IPS DF 6.9 (cell line): ENCODE measurements around the gene ZNF804B.

Experiments
- DNase-seq: peaks from one replicate; pipeline ENCODE4 v3.0.0-alpha.2; 2013; ENCODE audit warnings: low read depth, low spot score
- H3K27ac ChIP-seq: one replicate; pipeline ENCODE4 v1.5.1; 2013; ENCODE audit warnings: low read length, control low read depth
- H3K27me3 ChIP-seq: 2 replicates; pipeline ENCODE4 v1.6.1; 2013; ENCODE audit warnings: mild to moderate bottlenecking, low read length; ENCODE audit not compliant: control insufficient read depth, insufficient read depth
- H3K36me3 ChIP-seq: 2 replicates; pipeline ENCODE4 v1.6.1; 2013; ENCODE audit warnings: low read length; ENCODE audit not compliant: control insufficient read depth, insufficient read depth
- H3K4me1 ChIP-seq: 2 replicates; pipeline ENCODE4 v1.6.1; 2013; ENCODE audit warnings: low read length; ENCODE audit not compliant: control insufficient read depth, insufficient read depth
- H3K4me3 ChIP-seq: 2 replicates; pipeline ENCODE4 v1.5.1; 2013; ENCODE audit warnings: mild to moderate bottlenecking, low read length
- H3K9me3 ChIP-seq: 2 replicates; pipeline ENCODE4 v1.6.1; 2013; ENCODE audit warnings: low read length, inconsistent platforms; ENCODE audit not compliant: control insufficient read depth, insufficient read depth
- WGBS: extraction: QIAGEN DNeasy Blood & Tissue Kit; methylation state at CpG from one replicate; pipeline ENCODE4 v1.1.7; 2013; ENCODE audit warnings: mixed read lengths, missing lambda C conversion rate; ENCODE audit not compliant: insufficient read length, insufficient coverage; 5-methylcytosine and 5-hydroxymethylcytosine counted together

ZNF804B gene

GRCh38 chr7:89316584-89317251, 557.2 kb downstream of the ZNF804B start:
- no peak overlapping the region for H3K27ac ChIP-seq
- no peaks in the 10 kb centered on the region for H3K27me3 ChIP-seq
- no peaks in the 10 kb centered on the region for H3K36me3 ChIP-seq
- no peaks in the 10 kb centered on the region for H3K4me1 ChIP-seq
- WGBS, result no CpG with 5 or more reads among the region's 1 CpG
- DNase-seq, result no peak
- H3K9me3 ChIP-seq, result no peaks in the 10 kb centered on the region
- H3K4me3 ChIP-seq, result no peak overlapping the region

DNA sequence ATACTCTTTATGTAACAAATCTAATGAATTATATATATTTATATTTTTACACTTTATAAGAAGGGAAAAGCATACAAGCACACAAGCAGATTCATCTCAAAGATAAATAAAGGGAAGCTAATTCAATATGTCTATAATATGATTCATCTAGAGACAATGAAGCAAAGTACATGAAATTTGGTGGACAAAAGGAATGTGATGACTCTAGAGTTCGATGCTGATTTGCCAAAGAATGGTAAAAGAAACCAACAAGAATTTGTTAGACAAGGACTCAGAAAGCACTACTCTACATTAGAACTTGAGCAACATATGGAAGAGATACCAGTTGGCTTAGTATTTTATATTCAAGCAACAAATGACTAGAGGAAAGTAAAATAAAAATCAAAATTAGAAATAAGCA, 572.5 kb downstream of the ZNF804B start:
- Histone ChIP-seq H3K27me3 (no peaks in the 10 kb centered on the region), H3K9me3 (no peaks in the 10 kb centered on the region), H3K36me3 (no peaks in the 10 kb centered on the region), H3K27ac (no peak overlapping the region), H3K4me3 (no peak overlapping the region), H3K4me1 (no peaks in the 10 kb centered on the region)
- DNase-seq, result no peak
- WGBS, result no CpG with 5 or more reads among the region's 1 CpG

GRCh38 chr7:89334797-89335196, 575.3 kb downstream of the ZNF804B start:
- no peak for DNase-seq
- Histone ChIP-seq H3K27ac (no peak overlapping the region), H3K27me3 (no peaks in the 10 kb centered on the region), H3K4me3 (no peak overlapping the region), H3K4me1 (no peaks in the 10 kb centered on the region), H3K9me3 (no peaks in the 10 kb centered on the region), H3K36me3 (no peaks in the 10 kb centered on the region)
- no CpG with 5 or more reads among the region's 1 CpG for WGBS

DNA sequence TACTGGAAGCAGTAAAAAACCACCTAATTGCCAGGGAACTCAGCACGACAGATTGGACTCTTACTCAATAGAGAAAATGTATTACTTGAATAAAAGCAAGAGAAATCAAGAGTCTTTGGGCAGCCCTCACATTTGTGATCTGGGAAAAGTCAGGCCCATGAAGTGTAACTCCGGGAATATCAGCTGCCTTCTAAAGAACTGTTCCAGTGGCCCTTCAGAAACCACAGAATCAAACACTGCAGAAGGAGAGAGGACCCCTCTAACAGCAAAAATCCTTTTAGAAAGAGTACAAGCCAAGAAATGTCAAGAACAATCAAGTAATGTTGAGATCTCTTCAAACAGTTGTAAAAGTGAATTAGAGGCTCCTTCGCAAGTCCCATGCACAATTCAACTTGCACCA, 576.0 kb downstream of the ZNF804B start:
- Histone ChIP-seq H3K4me1 (no peaks in the 10 kb centered on the region), H3K9me3 (no peaks in the 10 kb centered on the region), H3K27me3 (no peaks in the 10 kb centered on the region), H3K4me3 (no peak overlapping the region), H3K36me3 (no peaks in the 10 kb centered on the region), H3K27ac (no peak overlapping the region)
- WGBS, result no CpG with 5 or more reads among the region's 3 CpGs
- DNase-seq, result no peak

DNA sequence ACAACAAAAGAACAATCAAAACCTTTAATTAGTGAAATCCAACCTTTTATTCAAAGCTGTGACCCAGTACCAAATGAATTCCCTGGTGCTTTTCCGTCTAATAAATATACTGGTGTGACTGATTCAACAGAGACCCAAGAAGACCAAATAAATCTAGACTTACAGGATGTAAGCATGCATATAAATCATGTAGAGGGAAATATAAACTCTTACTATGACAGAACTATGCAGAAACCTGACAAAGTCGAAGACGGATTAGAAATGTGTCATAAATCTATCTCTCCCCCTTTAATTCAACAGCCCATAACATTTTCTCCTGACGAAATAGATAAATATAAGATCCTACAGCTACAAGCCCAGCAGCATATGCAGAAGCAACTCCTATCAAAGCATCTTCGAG, 576.6 kb downstream of the ZNF804B start:
- Histone ChIP-seq H3K9me3 (no peaks in the 10 kb centered on the region), H3K36me3 (no peaks in the 10 kb centered on the region), H3K4me3 (no peak overlapping the region), H3K27ac (no peak overlapping the region), H3K27me3 (no peaks in the 10 kb centered on the region), H3K4me1 (no peaks in the 10 kb centered on the region)
- DNase-seq, result no peak
- no CpG with 5 or more reads among the region's 5 CpGs for WGBS

DNA sequence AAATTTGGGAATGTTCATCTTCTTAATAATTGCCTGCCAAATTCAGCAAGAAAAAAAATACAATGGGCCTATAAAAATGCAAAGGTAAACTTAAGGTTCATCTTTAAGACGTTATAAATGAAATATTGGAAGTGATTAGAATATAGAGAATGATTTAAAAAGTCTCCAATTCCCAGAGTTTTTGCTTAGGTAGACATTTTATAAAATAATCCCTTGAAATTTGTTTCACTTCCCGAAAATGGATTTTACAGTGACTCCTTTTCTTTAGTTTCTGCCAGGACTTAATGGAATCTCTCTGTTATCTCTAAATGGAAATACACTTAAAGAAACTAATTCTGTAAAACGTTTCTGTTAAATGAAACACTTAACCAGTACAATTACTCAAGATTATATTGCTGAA, 580.2 kb downstream of the ZNF804B start:
- Histone ChIP-seq H3K9me3 (no peaks in the 10 kb centered on the region), H3K4me1 (no peaks in the 10 kb centered on the region), H3K36me3 (no peaks in the 10 kb centered on the region), H3K4me3 (no peak overlapping the region), H3K27ac (no peak overlapping the region), H3K27me3 (no peaks in the 10 kb centered on the region)
- no CpG with 5 or more reads among the region's 3 CpGs for WGBS
- no peak for DNase-seq

DNA sequence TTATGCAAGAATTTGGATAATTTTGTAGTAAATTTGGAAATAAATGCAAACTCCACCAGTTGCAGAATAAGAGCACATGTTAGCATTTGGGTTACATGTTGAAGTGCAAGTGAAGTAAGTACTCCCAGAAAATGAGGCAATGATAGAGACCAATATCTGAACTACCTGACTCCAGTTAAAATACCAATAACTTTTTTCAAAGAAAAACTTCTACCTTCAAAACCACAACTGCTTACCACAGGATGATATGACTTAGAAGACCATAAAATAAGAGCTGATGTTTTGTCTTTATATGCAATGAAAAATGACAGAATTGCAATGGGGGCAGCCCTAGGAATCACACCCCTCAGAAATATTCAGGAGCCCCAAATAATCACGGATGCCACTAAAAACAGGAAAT, 597.6 kb downstream of the ZNF804B start:
- H3K27ac ChIP-seq, result no peak overlapping the region
- DNase-seq, result no peak
- no peaks in the 10 kb centered on the region for H3K36me3 ChIP-seq
- no peak overlapping the region for H3K4me3 ChIP-seq
- H3K27me3 ChIP-seq, result no peaks in the 10 kb centered on the region
- WGBS, result no CpG with 5 or more reads among the region's 1 CpG
- H3K9me3 ChIP-seq, result no peaks in the 10 kb centered on the region
- H3K4me1 ChIP-seq, result no peaks in the 10 kb centered on the region

DNA sequence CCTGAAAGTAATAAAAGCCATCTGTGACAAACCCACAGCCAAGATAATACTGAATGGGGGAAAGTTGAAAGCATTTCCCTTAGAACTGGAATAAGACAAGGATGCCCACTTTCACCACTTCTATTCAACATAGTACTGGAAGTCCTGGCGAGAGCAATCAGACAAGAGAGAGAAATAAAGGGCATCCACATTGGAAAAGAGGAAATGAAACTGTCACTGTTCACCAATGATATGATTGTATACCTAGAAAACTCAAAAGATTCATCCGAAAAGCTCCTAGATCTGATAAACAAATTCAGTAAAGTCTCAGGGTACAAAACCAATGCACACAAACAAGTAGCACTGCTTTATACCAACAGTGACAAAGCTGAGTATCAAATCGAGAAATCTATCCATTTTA, 617.7 kb downstream of the ZNF804B start:
- no CpG with 5 or more reads among the region's 3 CpGs for WGBS
- no peaks in the 10 kb centered on the region for H3K27me3 ChIP-seq
- H3K36me3 ChIP-seq, result no peaks in the 10 kb centered on the region
- no peak for DNase-seq
- no peaks in the 10 kb centered on the region for H3K4me1 ChIP-seq
- H3K9me3 ChIP-seq, result no peaks in the 10 kb centered on the region
- no peak overlapping the region for H3K4me3 ChIP-seq
- no peak overlapping the region for H3K27ac ChIP-seq

GRCh38 chr7:89385411-89385810, 625.9 kb downstream of the ZNF804B start:
- Histone ChIP-seq H3K4me3 (no peak overlapping the region), H3K27me3 (no peaks in the 10 kb centered on the region), H3K4me1 (no peaks in the 10 kb centered on the region), H3K9me3 (no peaks in the 10 kb centered on the region), H3K36me3 (no peaks in the 10 kb centered on the region), H3K27ac (no peak overlapping the region)
- no peak for DNase-seq
- 100% methylated on average over 1 of the region's 1 CpG for WGBS
